ENCODE measurements around the gene TNFAIP3.

- no peak for TF ChIP-seq EZH2 (IDR thresholded peaks at IDR 0.05; ENCODE audit: borderline replicate concordance, low read depth, low read length, severe bottlenecking)
- TF ChIP-seq CTCF (IDR thresholded peaks at IDR 0.05; ENCODE audit: borderline replicate concordance, extremely low read depth, low read length, poor library complexity, severe bottlenecking) = no peak
These were observed 37.1 kb downstream of the TNFAIP3 start for GRCh38 chr6:137903933-137904821.
